SK-N-MC (cell line): Measurements from ENCODE around the gene CPM.

ENCODE experiments used
- FOXP2 ChIP-seq: optimal IDR thresholded peaks from 2 replicates; pipeline ENCODE3; 2011; ENCODE audit warnings: mild to moderate bottlenecking, moderate library complexity; ENCODE audit not compliant: insufficient read depth; ENCODE audit errors: extremely low read length, control extremely low read depth
- POLR2AphosphoS5 ChIP-seq: IDR thresholded peaks from 2 replicates; pipeline ENCODE4 v1.6.1; 2012; ENCODE audit warnings: mild to moderate bottlenecking, low read depth, low read length, borderline replicate concordance

DNA sequence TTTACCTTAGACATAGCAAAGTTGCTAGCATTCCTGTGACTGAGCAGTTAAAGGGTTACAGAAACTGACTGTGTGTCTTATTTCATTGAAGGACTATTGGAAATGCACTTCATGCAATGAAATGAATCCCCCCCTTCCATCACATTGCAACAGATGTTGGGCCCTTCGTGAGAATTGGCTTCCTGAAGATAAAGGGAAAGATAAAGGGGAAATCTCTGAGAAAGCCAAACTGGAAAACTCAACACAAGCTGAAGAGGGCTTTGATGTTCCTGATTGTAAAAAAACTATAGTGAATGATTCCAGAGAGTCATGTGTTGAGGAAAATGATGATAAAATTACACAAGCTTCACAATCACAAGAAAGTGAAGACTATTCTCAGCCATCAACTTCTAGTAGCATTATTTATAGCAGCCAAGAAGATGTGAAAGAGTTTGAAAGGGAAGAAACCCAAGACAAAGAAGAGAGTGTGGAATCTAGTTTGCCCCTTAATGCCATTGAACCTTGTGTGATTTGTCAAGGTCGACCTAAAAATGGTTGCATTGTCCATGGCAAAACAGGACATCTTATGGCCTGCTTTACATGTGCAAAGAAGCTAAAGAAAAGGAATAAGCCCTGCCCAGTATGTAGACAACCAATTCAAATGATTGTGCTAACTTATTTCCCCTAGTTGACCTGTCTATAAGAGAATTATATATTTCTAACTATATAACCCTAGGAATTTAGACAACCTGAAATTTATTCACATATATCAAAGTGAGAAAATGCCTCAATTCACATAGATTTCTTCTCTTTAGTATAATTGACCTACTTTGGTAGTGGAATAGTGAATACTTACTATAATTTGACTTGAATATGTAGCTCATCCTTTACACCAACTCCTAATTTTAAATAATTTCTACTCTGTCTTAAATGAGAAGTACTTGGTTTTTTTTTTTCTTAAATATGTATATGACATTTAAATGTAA lies 93.5 kb downstream of the CPM start:
- TF ChIP-seq POLR2AphosphoS5 (no peak), FOXP2 (no peak)
